WTC11 (cell line): ENCODE results near the gene EEFSEC. TPM values are rescaled to one million over a fixed set of nuclear protein-coding genes. Genes with fewer than 3 reads are reported as not detected.

Experiments
- ATAC-seq: fragments of 200-7000 bp; cut with Tn5 transposase; 2 replicates; pipeline ENCODE4 v1.10.0; 2021; ENCODE audit warnings: mild to moderate bottlenecking, moderate library complexity
- CTCF ChIA-PET: fragments of 300-600 bp; sonication (Branson Sonifier 250); formaldehyde crosslinking; loops from one replicate; lab custom pipeline; 2021; ENCODE audit warnings: antibody characterized with exemption; lab: Charles Lee
- POLR2A ChIA-PET: fragments of 350-600 bp; sonication (Branson Sonifier 250); formaldehyde crosslinking; loops from one replicate; lab custom pipeline; 2021; ENCODE audit warnings: antibody characterized with exemption; lab: Charles Lee
- DNase-seq: peaks from one replicate; pipeline ENCODE4 v3.0.0; 2021; ENCODE audit warnings: low spot score
- H3K27ac Mint-ChIP-seq: 2 replicates; pipeline ENCODE4 v1.8.0; 2021; ENCODE audit warnings: mixed read lengths
- H3K27me3 Mint-ChIP-seq: 2 replicates; pipeline ENCODE4 v1.8.0; 2021; ENCODE audit warnings: low read depth, mild to moderate bottlenecking, moderate library complexity, mixed read lengths
- H3K36me3 Mint-ChIP-seq: 2 replicates; pipeline ENCODE4 v1.8.0; 2021; ENCODE audit warnings: mixed read lengths
- H3K4me1 Mint-ChIP-seq: 2 replicates; pipeline ENCODE4 v1.8.0; 2022; ENCODE audit warnings: mixed read lengths
- H3K4me3 Mint-ChIP-seq: 2 replicates; pipeline ENCODE4 v1.8.0; 2021; ENCODE audit warnings: mild to moderate bottlenecking, moderate library complexity, mixed read lengths
- H3K9me3 Mint-ChIP-seq: 2 replicates; pipeline ENCODE4 v1.8.0; 2021; ENCODE audit warnings: mixed read lengths
- CREB1 ChIP-seq: sonication (generic); formaldehyde crosslinking; IDR thresholded peaks from 2 replicates; pipeline ENCODE4 v1.8.0; 2023; ENCODE audit warnings: mild to moderate bottlenecking, missing genetic modification reagents
- EMX1 ChIP-seq: fragments of 250-450 bp; sonication (Bioruptor Pico); IDR thresholded peaks from 2 replicates; pipeline ENCODE4 v1.8.0; 2021; ENCODE audit warnings: mild to moderate bottlenecking
- ETV6 ChIP-seq: sonication (generic); formaldehyde crosslinking; IDR thresholded peaks from 2 replicates; pipeline ENCODE4 v1.8.1; 2022; ENCODE audit warnings: mild to moderate bottlenecking, missing genetic modification reagents
- FOXP1 ChIP-seq: sonication (generic); formaldehyde crosslinking; IDR thresholded peaks from 2 replicates; pipeline ENCODE4 v1.8.0; 2022; ENCODE audit warnings: missing genetic modification reagents, mild to moderate bottlenecking, moderate library complexity, borderline replicate concordance
- FOXP4 ChIP-seq: sonication (generic); formaldehyde crosslinking; IDR thresholded peaks from 2 replicates; pipeline ENCODE4 v1.8.0; 2022; ENCODE audit warnings: mild to moderate bottlenecking, missing genetic modification reagents
- HMGA2 ChIP-seq: fragments of 250-450 bp; sonication (Bioruptor Pico); IDR thresholded peaks from 2 replicates; pipeline ENCODE4 v1.4.0; 2021; ENCODE audit warnings: mild to moderate bottlenecking, moderate library complexity
- HMGXB4 ChIP-seq: sonication (generic); formaldehyde crosslinking; IDR thresholded peaks from 2 replicates; pipeline ENCODE4 v1.8.1; 2023; ENCODE audit warnings: mild to moderate bottlenecking, moderate library complexity, missing genetic modification reagents
- IRF1 ChIP-seq: sonication (generic); formaldehyde crosslinking; IDR thresholded peaks from 2 replicates; pipeline ENCODE4 v1.8.0; 2023; ENCODE audit warnings: missing genetic modification reagents
- IRF2 ChIP-seq: sonication (generic); formaldehyde crosslinking; IDR thresholded peaks from 2 replicates; pipeline ENCODE4 v1.8.0; 2022; ENCODE audit warnings: low read depth, missing genetic modification reagents, borderline replicate concordance
- JAZF1 ChIP-seq: fragments of 250-450 bp; sonication (Bioruptor Pico); IDR thresholded peaks from 2 replicates; pipeline ENCODE4 v1.9.0; 2021; ENCODE audit warnings: moderate library complexity, mild to moderate bottlenecking, inconsistent platforms
- MLX ChIP-seq: sonication (generic); formaldehyde crosslinking; IDR thresholded peaks from 2 replicates; pipeline ENCODE4 v1.8.1; 2023; ENCODE audit warnings: mild to moderate bottlenecking, missing genetic modification reagents, moderate library complexity
- MYBL2 ChIP-seq: sonication (generic); formaldehyde crosslinking; IDR thresholded peaks from 2 replicates; pipeline ENCODE4 v1.8.1; 2023; ENCODE audit warnings: mild to moderate bottlenecking, moderate library complexity, missing genetic modification reagents
- OVOL2 ChIP-seq: fragments of 250-450 bp; sonication (Bioruptor Pico); IDR thresholded peaks from 2 replicates; pipeline ENCODE4 v1.9.0; 2021; ENCODE audit warnings: mild to moderate bottlenecking, borderline replicate concordance
- TCF7 ChIP-seq: sonication (generic); formaldehyde crosslinking; IDR thresholded peaks from 2 replicates; pipeline ENCODE4 v1.8.0; 2022; ENCODE audit warnings: mild to moderate bottlenecking, low read depth, missing genetic modification reagents, moderate library complexity
- TEAD4 ChIP-seq: sonication (generic); formaldehyde crosslinking; IDR thresholded peaks from 2 replicates; pipeline ENCODE4 v1.8.0; 2022; ENCODE audit warnings: mild to moderate bottlenecking, missing genetic modification reagents
- ZBTB21 ChIP-seq: sonication (generic); formaldehyde crosslinking; IDR thresholded peaks from 2 replicates; pipeline ENCODE4 v1.8.1; 2023; ENCODE audit warnings: mild to moderate bottlenecking, missing genetic modification reagents, borderline replicate concordance
- ZBTB43 ChIP-seq: sonication (generic); formaldehyde crosslinking; IDR thresholded peaks from 2 replicates; pipeline ENCODE4 v1.8.1; 2023; ENCODE audit warnings: mild to moderate bottlenecking, missing genetic modification reagents
- ZNF121 ChIP-seq: sonication (generic); formaldehyde crosslinking; IDR thresholded peaks from 2 replicates; pipeline ENCODE4 v1.8.0; 2023; ENCODE audit warnings: missing genetic modification reagents
- ZNF138 ChIP-seq: sonication (generic); formaldehyde crosslinking; conservative IDR thresholded peaks from 2 replicates; pipeline ENCODE4 v1.8.1; 2022; ENCODE audit warnings: mild to moderate bottlenecking, moderate library complexity, missing genetic modification reagents
- ZNF512 ChIP-seq: sonication (generic); formaldehyde crosslinking; IDR thresholded peaks from 2 replicates; pipeline ENCODE4 v1.8.1; 2022; ENCODE audit warnings: missing genetic modification reagents, borderline replicate concordance
- total RNA-seq: library from RNA; stranded (reverse); gene quantifications from 3 replicates; pipeline ENCODE4 v1.2.3, GENCODE V29; 2021
- TF ChIP-seq, protein P1 (sequence below): sonication (generic); formaldehyde crosslinking; IDR thresholded peaks from 2 replicates; pipeline ENCODE4 v1.8.0; 2022; ENCODE audit warnings: mild to moderate bottlenecking, missing genetic modification reagents
- TF ChIP-seq, protein P2 (sequence below): fragments of 250-450 bp; sonication (Bioruptor Pico); IDR thresholded peaks from 2 replicates; pipeline ENCODE4 v1.9.0; 2021; ENCODE audit warnings: moderate library complexity, mild to moderate bottlenecking, inconsistent platforms, borderline replicate concordance
- TF ChIP-seq, protein P3 (sequence below): sonication (generic); formaldehyde crosslinking; IDR thresholded peaks from 2 replicates; pipeline ENCODE4 v1.8.0; 2022; ENCODE audit warnings: missing genetic modification reagents

Gene EEFSEC
- total RNA-seq, 1 experiment from 2014 or later, result 13.7 TPM

DNA sequence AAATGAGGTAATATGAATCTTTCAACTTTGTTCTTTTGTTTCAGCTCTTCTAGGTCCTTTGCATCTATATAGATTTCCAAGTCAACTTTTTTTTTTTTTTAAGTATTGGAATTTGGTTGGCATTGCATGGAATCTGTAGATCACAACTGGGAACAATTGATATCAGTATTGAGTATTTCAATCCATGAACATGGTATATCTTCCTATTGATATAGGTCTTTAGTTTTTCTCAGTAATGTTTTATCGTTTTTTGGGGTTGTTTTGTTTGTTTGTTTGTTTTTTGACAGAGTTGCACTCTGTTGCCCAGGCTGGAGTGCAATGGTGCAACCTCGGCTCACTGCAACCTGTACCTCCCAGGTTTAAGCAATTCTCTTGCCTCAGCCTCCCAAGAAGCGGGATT, 137.2 kb downstream of the EEFSEC start:
- ChIA-PET CTCF (no interaction called here), POLR2A (no interaction called here)
- Mint-ChIP-seq H3K4me3 (no peak overlapping the region), H3K36me3 (peaks cover 5% of the 10 kb centered on the region), H3K9me3 (peaks cover 12% of the 10 kb centered on the region), H3K27me3 (no peaks in the 10 kb centered on the region; the same call in 1 of the 2 replicates), H3K4me1 (peaks cover 24% of the 10 kb centered on the region), H3K27ac (no peak overlapping the region)
- no peak for DNase-seq
- TF ChIP-seq ZNF138 (CRISPR knock-in tag) (no peak), FOXP1 (CRISPR knock-in tag) (no peak), ZBTB21 (CRISPR knock-in tag) (no peak), HMGXB4 (CRISPR knock-in tag) (no peak), HMGA2 (no peak), ZBTB43 (CRISPR knock-in tag) (no peak), CREB1 (no peak), TEAD4 (CRISPR knock-in tag) (no peak), ZNF512 (CRISPR knock-in tag) (no peak), IRF1 (no peak)
- TF ChIP-seq, protein P1, sequence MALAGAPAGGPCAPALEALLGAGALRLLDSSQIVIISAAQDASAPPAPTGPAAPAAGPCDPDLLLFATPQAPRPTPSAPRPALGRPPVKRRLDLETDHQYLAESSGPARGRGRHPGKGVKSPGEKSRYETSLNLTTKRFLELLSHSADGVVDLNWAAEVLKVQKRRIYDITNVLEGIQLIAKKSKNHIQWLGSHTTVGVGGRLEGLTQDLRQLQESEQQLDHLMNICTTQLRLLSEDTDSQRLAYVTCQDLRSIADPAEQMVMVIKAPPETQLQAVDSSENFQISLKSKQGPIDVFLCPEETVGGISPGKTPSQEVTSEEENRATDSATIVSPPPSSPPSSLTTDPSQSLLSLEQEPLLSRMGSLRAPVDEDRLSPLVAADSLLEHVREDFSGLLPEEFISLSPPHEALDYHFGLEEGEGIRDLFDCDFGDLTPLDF (CRISPR knock-in tag), result no peak
- TF ChIP-seq, protein P2, sequence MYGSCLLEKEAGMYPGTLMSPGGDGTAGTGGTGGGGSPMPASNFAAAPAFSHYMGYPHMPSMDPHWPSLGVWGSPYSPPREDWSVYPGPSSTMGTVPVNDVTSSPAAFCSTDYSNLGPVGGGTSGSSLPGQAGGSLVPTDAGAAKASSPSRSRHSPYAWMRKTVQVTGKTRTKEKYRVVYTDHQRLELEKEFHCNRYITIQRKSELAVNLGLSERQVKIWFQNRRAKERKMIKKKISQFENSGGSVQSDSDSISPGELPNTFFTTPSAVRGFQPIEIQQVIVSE (CRISPR knock-in tag), result no peak
- ATAC-seq, result no peak

- ATAC-seq (no peak), DNase-seq (no peak)
- H3K4me3 Mint-ChIP-seq, result no peak overlapping the region
- H3K27ac Mint-ChIP-seq, result no peak overlapping the region
- H3K36me3 Mint-ChIP-seq, result peaks cover 5% of the 10 kb centered on the region
- peaks cover 4% of the 10 kb centered on the region; the same call in 1 of the 2 replicates for H3K4me1 Mint-ChIP-seq
- H3K27me3 Mint-ChIP-seq, result no peaks in the 10 kb centered on the region
- CTCF ChIA-PET, result no interaction called here
- peaks cover 17% of the 10 kb centered on the region for H3K9me3 Mint-ChIP-seq
- POLR2A ChIA-PET, result no interaction called here
- TF ChIP-seq EMX1 (CRISPR knock-in tag), result no peak
- no peak for TF ChIP-seq TCF7 (CRISPR knock-in tag)
- no peak for TF ChIP-seq MLX
- no peak for TF ChIP-seq IRF2 (CRISPR knock-in tag)
- no peak for TF ChIP-seq ETV6 (CRISPR knock-in tag)
- TF ChIP-seq ZNF121 (CRISPR knock-in tag), result no peak
- TF ChIP-seq JAZF1, result no peak
- no peak for TF ChIP-seq FOXP4 (CRISPR knock-in tag)
- TF ChIP-seq OVOL2 (CRISPR knock-in tag), result no peak
- no peak for TF ChIP-seq MYBL2 (CRISPR knock-in tag)
- TF ChIP-seq, protein P3, sequence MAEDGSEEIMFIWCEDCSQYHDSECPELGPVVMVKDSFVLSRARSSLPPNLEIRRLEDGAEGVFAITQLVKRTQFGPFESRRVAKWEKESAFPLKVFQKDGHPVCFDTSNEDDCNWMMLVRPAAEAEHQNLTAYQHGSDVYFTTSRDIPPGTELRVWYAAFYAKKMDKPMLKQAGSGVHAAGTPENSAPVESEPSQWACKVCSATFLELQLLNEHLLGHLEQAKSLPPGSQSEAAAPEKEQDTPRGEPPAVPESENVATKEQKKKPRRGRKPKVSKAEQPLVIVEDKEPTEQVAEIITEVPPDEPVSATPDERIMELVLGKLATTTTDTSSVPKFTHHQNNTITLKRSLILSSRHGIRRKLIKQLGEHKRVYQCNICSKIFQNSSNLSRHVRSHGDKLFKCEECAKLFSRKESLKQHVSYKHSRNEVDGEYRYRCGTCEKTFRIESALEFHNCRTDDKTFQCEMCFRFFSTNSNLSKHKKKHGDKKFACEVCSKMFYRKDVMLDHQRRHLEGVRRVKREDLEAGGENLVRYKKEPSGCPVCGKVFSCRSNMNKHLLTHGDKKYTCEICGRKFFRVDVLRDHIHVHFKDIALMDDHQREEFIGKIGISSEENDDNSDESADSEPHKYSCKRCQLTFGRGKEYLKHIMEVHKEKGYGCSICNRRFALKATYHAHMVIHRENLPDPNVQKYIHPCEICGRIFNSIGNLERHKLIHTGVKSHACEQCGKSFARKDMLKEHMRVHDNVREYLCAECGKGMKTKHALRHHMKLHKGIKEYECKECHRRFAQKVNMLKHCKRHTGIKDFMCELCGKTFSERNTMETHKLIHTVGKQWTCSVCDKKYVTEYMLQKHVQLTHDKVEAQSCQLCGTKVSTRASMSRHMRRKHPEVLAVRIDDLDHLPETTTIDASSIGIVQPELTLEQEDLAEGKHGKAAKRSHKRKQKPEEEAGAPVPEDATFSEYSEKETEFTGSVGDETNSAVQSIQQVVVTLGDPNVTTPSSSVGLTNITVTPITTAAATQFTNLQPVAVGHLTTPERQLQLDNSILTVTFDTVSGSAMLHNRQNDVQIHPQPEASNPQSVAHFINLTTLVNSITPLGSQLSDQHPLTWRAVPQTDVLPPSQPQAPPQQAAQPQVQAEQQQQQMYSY (CRISPR knock-in tag), result no peak
These were observed 140.6 kb downstream of the EEFSEC start for GRCh38 chr3:128293930-128294329.
